GM12801 (cell line): ENCODE data around the gene CMSS1.

Experiments
- TF ChIP-seq, protein P1 (sequence below): IDR thresholded peaks from one replicate; pipeline ENCODE4 v1.5.1; 2011; ENCODE audit warnings: control low read depth; ENCODE audit not compliant: insufficient read length; ENCODE audit errors: extremely low read depth

The CMSS1 gene

DNA sequence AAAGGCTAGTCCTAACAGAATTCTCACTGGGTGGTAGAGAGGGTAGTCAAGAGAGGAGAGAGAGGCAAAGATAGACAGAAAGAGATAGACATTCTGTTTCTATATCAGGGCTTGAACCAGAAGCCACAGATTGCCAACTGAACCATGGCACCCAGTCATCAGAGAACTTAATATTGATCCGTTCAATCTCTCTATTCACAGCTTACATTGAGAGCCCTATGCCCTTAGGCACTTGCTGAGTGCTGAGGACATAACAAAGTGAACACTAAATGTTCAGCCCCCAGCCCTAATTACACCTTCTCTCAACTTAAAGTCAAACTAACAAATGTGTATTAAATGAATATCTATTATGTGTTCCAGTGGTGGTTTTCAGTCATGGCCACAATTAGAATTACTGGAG, 172.5 kb downstream of the CMSS1 start:
- TF ChIP-seq, protein P1, sequence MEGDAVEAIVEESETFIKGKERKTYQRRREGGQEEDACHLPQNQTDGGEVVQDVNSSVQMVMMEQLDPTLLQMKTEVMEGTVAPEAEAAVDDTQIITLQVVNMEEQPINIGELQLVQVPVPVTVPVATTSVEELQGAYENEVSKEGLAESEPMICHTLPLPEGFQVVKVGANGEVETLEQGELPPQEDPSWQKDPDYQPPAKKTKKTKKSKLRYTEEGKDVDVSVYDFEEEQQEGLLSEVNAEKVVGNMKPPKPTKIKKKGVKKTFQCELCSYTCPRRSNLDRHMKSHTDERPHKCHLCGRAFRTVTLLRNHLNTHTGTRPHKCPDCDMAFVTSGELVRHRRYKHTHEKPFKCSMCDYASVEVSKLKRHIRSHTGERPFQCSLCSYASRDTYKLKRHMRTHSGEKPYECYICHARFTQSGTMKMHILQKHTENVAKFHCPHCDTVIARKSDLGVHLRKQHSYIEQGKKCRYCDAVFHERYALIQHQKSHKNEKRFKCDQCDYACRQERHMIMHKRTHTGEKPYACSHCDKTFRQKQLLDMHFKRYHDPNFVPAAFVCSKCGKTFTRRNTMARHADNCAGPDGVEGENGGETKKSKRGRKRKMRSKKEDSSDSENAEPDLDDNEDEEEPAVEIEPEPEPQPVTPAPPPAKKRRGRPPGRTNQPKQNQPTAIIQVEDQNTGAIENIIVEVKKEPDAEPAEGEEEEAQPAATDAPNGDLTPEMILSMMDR, result no peak

DNA sequence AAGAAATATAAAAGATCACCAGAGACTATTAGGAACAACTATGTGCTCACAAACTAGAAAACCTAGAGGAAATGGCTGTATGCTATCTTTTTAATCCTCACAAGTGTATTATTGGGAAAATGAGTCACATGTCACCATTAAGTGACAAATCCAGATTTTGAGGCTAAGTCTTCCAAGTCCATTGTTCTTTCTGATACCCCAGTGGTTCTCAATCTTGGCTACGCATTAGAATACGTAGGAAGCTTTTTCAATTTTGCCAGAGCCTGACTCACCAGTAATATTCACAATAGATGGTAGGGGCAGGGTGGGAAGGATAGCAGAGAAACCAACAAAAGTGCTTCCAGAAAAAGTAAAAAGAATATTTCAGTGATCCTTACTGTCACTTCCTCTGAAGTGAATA, 179.6 kb downstream of the CMSS1 start:
- TF ChIP-seq, protein P1, result no peak

DNA sequence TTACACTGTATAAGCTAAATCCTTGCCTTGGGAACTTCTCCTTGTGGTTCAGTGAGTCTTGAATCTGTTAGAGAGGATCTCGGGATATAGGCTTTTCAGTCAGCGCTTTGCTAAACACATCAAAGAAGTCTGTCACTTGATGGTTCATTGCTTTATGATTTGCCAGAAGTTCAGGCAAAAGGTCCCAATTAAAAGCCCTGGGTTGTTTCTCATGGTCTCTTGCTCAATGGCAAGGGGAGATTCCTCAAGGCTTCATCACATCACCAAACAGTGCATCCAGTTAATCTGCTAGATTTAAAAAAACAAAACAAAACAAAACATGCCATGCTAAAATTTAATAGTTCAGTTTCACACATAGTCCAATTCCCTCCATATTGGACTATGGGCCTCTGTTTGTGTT, 181.9 kb downstream of the CMSS1 start:
- TF ChIP-seq, protein P1, result no peak

DNA sequence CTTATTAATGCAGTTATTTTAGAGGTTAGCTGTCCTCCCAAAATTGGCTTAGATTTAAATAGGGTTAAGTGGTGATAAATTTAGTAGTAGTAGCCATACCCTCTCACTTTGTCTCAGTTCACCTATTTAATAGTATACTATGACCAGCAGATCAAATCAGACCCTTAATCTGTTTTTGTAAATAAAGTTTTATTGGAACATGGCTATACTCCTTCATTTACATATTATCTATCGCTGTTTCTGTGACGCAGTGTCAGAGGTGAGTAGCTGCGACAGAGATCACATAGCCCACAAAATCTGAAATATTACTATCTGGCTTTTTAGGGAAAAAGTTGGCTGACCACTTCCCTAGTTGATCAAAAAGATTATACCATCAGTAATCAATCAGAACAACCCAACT, 183.4 kb downstream of the CMSS1 start:
- TF ChIP-seq, protein P1, result no peak

DNA sequence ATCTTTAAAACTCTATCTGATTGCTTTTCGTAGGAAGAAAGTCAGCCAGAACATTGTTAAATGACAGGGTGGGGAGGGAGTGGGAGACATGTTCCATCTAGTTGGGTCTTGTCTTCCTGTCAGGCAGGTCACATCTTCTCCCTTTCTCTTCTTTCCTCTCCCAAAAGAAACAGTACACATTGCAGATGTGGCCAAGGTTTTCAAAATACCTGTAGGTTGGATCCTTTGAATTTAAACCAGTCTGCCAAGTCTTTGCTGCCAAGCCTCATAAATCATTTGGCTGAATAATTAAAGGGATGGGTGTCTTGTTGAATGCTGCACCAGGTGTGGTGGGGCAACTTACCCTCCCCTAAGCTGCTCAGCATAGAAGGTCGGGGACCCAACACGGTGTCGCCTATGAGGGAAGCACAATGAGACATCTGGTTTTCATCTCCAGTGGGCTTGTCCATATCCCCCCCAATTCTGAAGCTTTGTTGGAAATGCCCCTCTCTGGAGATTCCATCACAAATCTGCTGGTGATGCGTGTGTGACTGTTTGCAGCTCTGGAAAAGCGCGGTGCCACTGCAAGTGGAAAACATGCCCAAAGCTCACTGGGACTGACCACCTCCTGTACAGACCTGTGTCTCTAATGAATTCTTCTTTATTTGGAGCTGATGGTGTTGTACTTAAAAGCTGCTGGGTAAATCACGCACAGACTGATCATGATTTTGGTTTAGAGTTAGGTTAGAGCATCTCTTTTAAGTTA, 184.0 kb downstream of the CMSS1 start:
- TF ChIP-seq, protein P1, result no peak

DNA sequence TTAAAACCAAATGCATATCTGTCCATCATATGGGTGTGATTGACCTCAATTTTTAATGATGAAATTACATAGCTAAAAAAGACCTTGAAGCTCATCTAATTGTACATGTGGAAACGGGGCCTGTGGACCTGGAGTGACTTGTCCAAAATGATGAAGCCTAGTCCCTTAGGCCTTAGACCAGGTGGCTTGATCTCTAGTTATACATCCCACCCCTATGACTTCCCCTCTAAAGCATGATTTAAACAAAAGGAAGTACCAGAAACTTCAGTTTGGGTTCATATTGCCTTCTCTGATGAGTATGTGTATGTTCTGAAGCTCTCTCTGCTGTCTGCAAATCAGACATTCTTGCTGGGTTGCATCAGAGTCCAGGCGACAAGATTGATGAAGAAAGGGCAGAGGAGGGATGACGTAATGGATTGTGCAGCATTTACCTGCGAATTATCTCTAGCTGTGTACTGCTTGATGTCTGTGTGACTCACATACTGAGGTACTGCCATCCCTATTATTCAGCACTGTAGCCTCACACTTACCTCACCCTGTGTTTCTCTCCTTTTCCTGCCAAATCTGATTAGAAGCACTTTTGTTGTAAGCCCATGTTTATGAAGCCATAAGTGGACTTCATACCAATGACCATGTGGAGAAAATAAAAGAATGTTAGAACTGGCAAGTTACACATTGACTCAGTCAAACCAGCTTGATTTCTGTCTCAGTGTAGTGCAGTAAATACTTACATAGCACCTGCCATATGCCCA, 185.1 kb downstream of the CMSS1 start:
- TF ChIP-seq, protein P1, result no peak

DNA sequence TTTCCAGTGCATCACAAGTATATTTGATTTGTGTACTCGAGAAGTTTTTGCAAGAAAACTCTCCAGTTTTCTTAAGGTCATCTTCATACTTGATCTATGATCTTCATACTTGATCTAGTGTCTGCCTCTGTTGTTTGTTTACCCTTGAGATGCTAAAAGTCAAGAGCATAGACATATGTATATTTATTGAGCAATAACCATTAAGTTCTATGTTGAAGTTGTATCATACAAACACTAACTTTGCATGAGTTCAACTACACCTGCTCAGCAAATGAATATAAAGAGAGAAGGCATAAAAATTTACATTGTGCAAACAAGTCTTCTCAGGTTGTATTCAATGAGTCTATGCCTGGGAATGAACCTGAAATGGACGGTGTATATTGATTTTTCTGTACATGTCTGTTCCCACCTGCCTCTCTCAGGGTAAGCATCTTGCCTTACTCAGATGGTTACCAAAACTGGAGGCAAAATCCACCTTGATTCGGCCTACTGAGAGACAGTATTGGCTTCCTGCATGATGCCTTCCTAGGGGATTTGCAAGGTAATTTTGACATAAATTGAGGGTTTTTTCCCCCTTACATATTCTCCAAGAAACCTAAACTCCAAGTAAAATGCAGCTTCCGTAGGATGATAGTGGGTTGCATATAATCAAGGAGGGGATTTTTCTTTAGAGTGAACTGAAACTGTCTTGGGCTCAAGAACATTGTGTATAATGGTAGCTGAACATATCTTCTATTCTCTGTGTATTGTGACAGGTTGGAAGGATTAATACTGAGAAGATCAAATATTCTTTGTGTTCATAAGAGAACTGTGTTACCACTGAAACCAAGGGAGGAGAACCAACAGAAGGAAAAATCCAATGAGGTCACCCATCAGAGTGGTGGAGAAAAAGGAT, 186.2 kb downstream of the CMSS1 start:
- TF ChIP-seq, protein P1, result no peak
